Astrocyte (in vitro differentiated cells and primary cell): ENCODE data around the gene TAGLN2.

Experiments used
- EZH2 ChIP-seq: IDR thresholded peaks from 2 replicates; pipeline ENCODE4 v1.6.1; 2012; ENCODE audit warnings: mild to moderate bottlenecking, low read length, inconsistent platforms; ENCODE audit not compliant: insufficient read depth
- TF ChIP-seq, protein P1 (sequence below): IDR thresholded peaks from 2 replicates; pipeline ENCODE4 v1.5.1; 2011; ENCODE audit warnings: low read depth, mild to moderate bottlenecking, inconsistent platforms, low read length, moderate library complexity; ENCODE audit not compliant: insufficient read depth

DNA sequence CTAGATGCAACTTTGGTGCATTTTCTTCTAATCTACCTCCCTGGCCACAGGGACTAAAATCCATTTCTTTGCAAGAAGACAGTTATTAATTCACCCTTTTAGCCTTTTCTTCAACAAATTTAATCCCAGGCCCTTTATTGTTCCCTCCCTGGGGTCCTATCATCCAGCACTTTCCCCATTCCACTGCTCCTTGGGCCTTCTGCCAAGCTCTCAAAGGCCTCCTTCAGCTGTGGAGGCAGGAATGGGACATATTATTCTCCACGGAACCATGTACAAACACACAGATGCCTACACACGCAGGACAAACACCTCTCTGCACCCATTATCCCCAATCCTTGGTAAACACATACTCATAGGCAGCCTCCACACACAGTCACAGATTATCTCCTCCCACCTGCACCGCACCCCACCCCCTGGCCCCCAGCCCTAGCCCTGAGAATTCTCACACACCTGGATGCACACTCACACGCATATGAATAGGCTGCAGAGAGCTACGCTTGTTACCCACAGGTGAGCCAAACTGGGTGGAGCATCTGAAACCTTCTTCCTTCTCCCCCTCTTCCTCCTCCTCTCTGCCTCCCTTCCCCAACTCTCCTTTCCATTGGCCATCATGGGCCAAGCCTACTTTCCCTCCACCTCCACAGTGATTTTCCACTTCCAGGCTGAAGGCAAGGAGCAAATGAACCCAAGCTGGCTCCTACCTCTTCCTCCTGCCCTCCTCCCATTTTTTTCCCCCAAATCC, 11.7 kb downstream of the TAGLN2 start:
- TF ChIP-seq, protein P1, sequence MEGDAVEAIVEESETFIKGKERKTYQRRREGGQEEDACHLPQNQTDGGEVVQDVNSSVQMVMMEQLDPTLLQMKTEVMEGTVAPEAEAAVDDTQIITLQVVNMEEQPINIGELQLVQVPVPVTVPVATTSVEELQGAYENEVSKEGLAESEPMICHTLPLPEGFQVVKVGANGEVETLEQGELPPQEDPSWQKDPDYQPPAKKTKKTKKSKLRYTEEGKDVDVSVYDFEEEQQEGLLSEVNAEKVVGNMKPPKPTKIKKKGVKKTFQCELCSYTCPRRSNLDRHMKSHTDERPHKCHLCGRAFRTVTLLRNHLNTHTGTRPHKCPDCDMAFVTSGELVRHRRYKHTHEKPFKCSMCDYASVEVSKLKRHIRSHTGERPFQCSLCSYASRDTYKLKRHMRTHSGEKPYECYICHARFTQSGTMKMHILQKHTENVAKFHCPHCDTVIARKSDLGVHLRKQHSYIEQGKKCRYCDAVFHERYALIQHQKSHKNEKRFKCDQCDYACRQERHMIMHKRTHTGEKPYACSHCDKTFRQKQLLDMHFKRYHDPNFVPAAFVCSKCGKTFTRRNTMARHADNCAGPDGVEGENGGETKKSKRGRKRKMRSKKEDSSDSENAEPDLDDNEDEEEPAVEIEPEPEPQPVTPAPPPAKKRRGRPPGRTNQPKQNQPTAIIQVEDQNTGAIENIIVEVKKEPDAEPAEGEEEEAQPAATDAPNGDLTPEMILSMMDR: no peak
- no peak for TF ChIP-seq EZH2
